H9 (cell line): ENCODE measurements around the gene MSN. TPM values are rescaled to one million over a fixed set of nuclear protein-coding genes. Genes with fewer than 3 reads are reported as not detected.

Experiments used
- DNase-seq: peaks from one replicate; pipeline ENCODE4 v3.0.0-alpha.2; 2017
- H2AFZ ChIP-seq: one replicate; pipeline ENCODE4 v1.6.1; 2013; ENCODE audit warnings: mild to moderate bottlenecking, low read length, control low read depth, moderate library complexity
- H2AK5ac ChIP-seq: 2 replicates; pipeline ENCODE4 v1.6.1; 2013; ENCODE audit warnings: low read length, control low read depth, mixed read lengths; ENCODE audit not compliant: insufficient read length
- H2BK120ac ChIP-seq: one replicate; pipeline ENCODE4 v1.6.1; 2013; ENCODE audit warnings: low read depth, mild to moderate bottlenecking, low read length, control low read depth, inconsistent platforms; ENCODE audit not compliant: poor library complexity, severe bottlenecking
- H2BK12ac ChIP-seq: 2 replicates; pipeline ENCODE4 v1.6.1; 2013; ENCODE audit warnings: low read length, control low read depth, mixed read lengths, low read depth; ENCODE audit not compliant: insufficient read length
- H2BK15ac ChIP-seq: 2 replicates; pipeline ENCODE4 v1.6.1; 2013; ENCODE audit warnings: low read depth, low read length, control low read depth
- H2BK20ac ChIP-seq: one replicate; pipeline ENCODE4 v1.6.1; 2013; ENCODE audit warnings: low read depth, mild to moderate bottlenecking, low read length, control low read depth, inconsistent platforms; ENCODE audit not compliant: poor library complexity, severe bottlenecking
- H2BK5ac ChIP-seq: 2 replicates; pipeline ENCODE4 v1.6.1; 2013; ENCODE audit warnings: low read length, control low read depth, mixed read lengths; ENCODE audit not compliant: insufficient read length
- H3K14ac ChIP-seq: 2 replicates; pipeline ENCODE4 v1.6.1; 2013; ENCODE audit warnings: low read length, control low read depth; ENCODE audit not compliant: insufficient read depth
- H3K18ac ChIP-seq: 2 replicates; pipeline ENCODE4 v1.6.1; 2013; ENCODE audit warnings: low read depth, mild to moderate bottlenecking, mixed read lengths, low read length, control low read depth; ENCODE audit not compliant: insufficient read length
- H3K23ac ChIP-seq: 2 replicates; pipeline ENCODE4 v1.6.1; 2013; ENCODE audit warnings: low read length, control low read depth, mixed read lengths, low read depth; ENCODE audit not compliant: insufficient read length
- H3K23me2 ChIP-seq: 2 replicates; pipeline ENCODE4 v1.6.1; 2013; ENCODE audit warnings: low read depth, mild to moderate bottlenecking, mixed read lengths, low read length, control low read depth; ENCODE audit not compliant: insufficient read length, poor library complexity, severe bottlenecking
- H3K27ac ChIP-seq: 2 replicates; pipeline ENCODE4 v1.5.1; 2013; ENCODE audit warnings: low read length, control low read depth, mixed read lengths, low read depth; ENCODE audit not compliant: insufficient read length
- H3K27me3 ChIP-seq: 2 replicates; pipeline ENCODE4 v1.6.1; 2013; ENCODE audit warnings: low read length, control low read depth, inconsistent platforms; ENCODE audit not compliant: insufficient read depth
- H3K4ac ChIP-seq: 2 replicates; pipeline ENCODE4 v1.6.1; 2013; ENCODE audit warnings: low read depth, mild to moderate bottlenecking, control low read depth, inconsistent platforms, low read length, moderate library complexity
- H3K4me1 ChIP-seq: 2 replicates; pipeline ENCODE4 v1.6.1; 2013; ENCODE audit warnings: low read length, control low read depth, inconsistent platforms; ENCODE audit not compliant: insufficient read depth
- H3K4me2 ChIP-seq: 2 replicates; pipeline ENCODE4 v1.6.1; 2013; ENCODE audit warnings: low read length, control low read depth, mixed read lengths; ENCODE audit not compliant: insufficient read length, insufficient read depth
- H3K56ac ChIP-seq: 2 replicates; pipeline ENCODE4 v1.6.1; 2013; ENCODE audit warnings: low read depth, mild to moderate bottlenecking, mixed read lengths, low read length, control low read depth; ENCODE audit not compliant: insufficient read length
- H3K79me1 ChIP-seq: 2 replicates; pipeline ENCODE4 v1.6.1; 2013; ENCODE audit warnings: low read depth, mild to moderate bottlenecking, moderate library complexity, low read length, control low read depth, inconsistent platforms; ENCODE audit not compliant: insufficient read depth, poor library complexity, severe bottlenecking
- H3K79me2 ChIP-seq: 2 replicates; pipeline ENCODE4 v1.6.1; 2013; ENCODE audit warnings: low read length, control low read depth, inconsistent platforms; ENCODE audit not compliant: insufficient read depth
- H3K9ac ChIP-seq: 2 replicates; pipeline ENCODE4 v1.6.1; 2013; ENCODE audit warnings: low read length, control low read depth, mixed read lengths; ENCODE audit not compliant: insufficient read length; ENCODE audit errors: extremely low read depth
- H3K9me3 ChIP-seq: one replicate; pipeline ENCODE4 v1.6.1; 2013; ENCODE audit warnings: low read depth, low read length, inconsistent platforms; ENCODE audit not compliant: control insufficient read depth
- H3T11ph ChIP-seq: one replicate; pipeline ENCODE4 v1.6.1; 2013; ENCODE audit warnings: mild to moderate bottlenecking, low read length, control low read depth, inconsistent platforms
- H4K20me1 ChIP-seq: one replicate; pipeline ENCODE4 v1.6.1; 2013; ENCODE audit not compliant: control insufficient read depth, insufficient read length, insufficient read depth
- H4K5ac ChIP-seq: 2 replicates; pipeline ENCODE4 v1.6.1; 2013; ENCODE audit warnings: low read depth, mild to moderate bottlenecking, mixed read lengths, low read length, control low read depth; ENCODE audit not compliant: insufficient read length
- H4K8ac ChIP-seq: replicated peaks from 2 replicates; pipeline ENCODE4 v1.6.1; 2013; ENCODE audit warnings: low read length, control low read depth, mixed read lengths, low read depth; ENCODE audit not compliant: insufficient read length
- H4K91ac ChIP-seq: 2 replicates; pipeline ENCODE4 v1.6.1; 2013; ENCODE audit warnings: low read depth, mild to moderate bottlenecking, moderate library complexity, mixed read lengths, low read length, control low read depth; ENCODE audit not compliant: insufficient read length
- H3K27ac Mint-ChIP-seq, 3 experiments: 2 replicates in 2 of 3; 3 replicates in 1 of 3; pipeline ENCODE4 v1.8.0; 2020 to 2021; ENCODE audit warnings: mixed read lengths in 3 of 3, mild to moderate bottlenecking in 1 of 3, moderate library complexity in 1 of 3
- H3K27me3 Mint-ChIP-seq: 2 replicates; pipeline ENCODE4 v1.8.0; 2021; ENCODE audit warnings: low read depth, mild to moderate bottlenecking, moderate library complexity, mixed read lengths
- H3K36me3 Mint-ChIP-seq, 3 experiments: 2 replicates in 2 of 3; 3 replicates in 1 of 3; pipeline ENCODE4 v1.8.0; 2020 to 2021; ENCODE audit warnings: low read depth in 3 of 3, mixed read lengths in 3 of 3; ENCODE audit not compliant: insufficient read depth in 1 of 3
- H3K4me1 Mint-ChIP-seq, 2 experiments: 2 replicates each; pipeline ENCODE4 v1.8.0; 2020; ENCODE audit warnings: mixed read lengths in 2 of 2
- H3K4me3 Mint-ChIP-seq, 2 experiments: 2 replicates in 1 of 2; 3 replicates in 1 of 2; pipeline ENCODE4 v1.8.0; 2020 to 2021; ENCODE audit warnings: mild to moderate bottlenecking in 2 of 2, mixed read lengths in 2 of 2, moderate library complexity in 1 of 2
- H3K9me3 Mint-ChIP-seq, 2 experiments: 2 replicates in 1 of 2; 3 replicates in 1 of 2; pipeline ENCODE4 v1.8.0; 2020; ENCODE audit warnings: mild to moderate bottlenecking in 2 of 2, mixed read lengths in 2 of 2, moderate library complexity in 1 of 2
- CTCF ChIP-seq: fragments of 200-600 bp; sonication (generic); conservative IDR thresholded peaks from 3 replicates; pipeline ENCODE4 v1.8.0; 2021; ENCODE audit warnings: antibody characterized with exemption, mild to moderate bottlenecking
- WGBS: extraction: QIAGEN DNeasy Blood & Tissue Kit; methylation state at CpG from one replicate; pipeline ENCODE4 v1.1.7; 2013; ENCODE audit warnings: missing lambda C conversion rate, low lambda C conversion rate, mixed read lengths; ENCODE audit not compliant: insufficient read length; ENCODE audit errors: extremely low coverage; 5-methylcytosine and 5-hydroxymethylcytosine counted together
- total RNA-seq: library from RNA; stranded (reverse); gene quantifications from 2 replicates; pipeline ENCODE4 v1.2.1, GENCODE V29; 2021

Gene MSN
- total RNA-seq, 1 experiment from 2014 or later, result 126 TPM

- Histone ChIP-seq H3K23me2 (no peaks in the 10 kb centered on the region), H3K4ac (no peak overlapping the region), H2BK20ac (no peak overlapping the region), H2BK15ac (no peak overlapping the region), H3K79me2 (peaks cover 30% of the 10 kb centered on the region; the same call in 1 of the 2 replicates), H4K8ac (no peak overlapping the region), H3K27ac (no peak overlapping the region), H3K23ac (no peak overlapping the region), H3K9me3 (peaks cover 25% of the 10 kb centered on the region), H2AFZ (no peak overlapping the region), H3K4me1 (0 out of 2 replicates have a peak, but pooled peaks cover 3% of the 10 kb centered on the region), H3K18ac (no peak overlapping the region), H3K56ac (no peak overlapping the region), H2BK12ac (no peak overlapping the region), H2BK5ac (no peak overlapping the region), H3K4me2 (no peak overlapping the region), H3K14ac (no peak overlapping the region), H2BK120ac (no peak overlapping the region), H3T11ph (no peak overlapping the region), H2AK5ac (no peak overlapping the region), H4K91ac (no peak overlapping the region), H4K20me1 (no peaks in the 10 kb centered on the region), H3K79me1 (no peaks in the 10 kb centered on the region), H3K27me3 (no peaks in the 10 kb centered on the region), H3K9ac (no peak overlapping the region), H4K5ac (no peak overlapping the region)
- Mint-ChIP-seq H3K4me1 (peaks cover 16% of the 10 kb centered on the region in 2 experiments), H3K27ac (no peak overlapping the region; a peak in 1 of 7 replicates), H3K27me3 (no peaks in the 10 kb centered on the region), H3K9me3 (peaks cover 62 to 75% of the 10 kb centered on the region in 2 experiments), H3K4me3 (no peak overlapping the region), H3K36me3 (peaks cover 0 to 24% (median 15%) of the 10 kb centered on the region in 3 experiments; a peak in 5 of 7 replicates)
- WGBS, result no CpG with 5 or more reads among the region's 2 CpGs
- TF ChIP-seq CTCF, result no peak
- no peak for DNase-seq
Observed at GRCh38 chrX:65673857-65674203, 6.4 kb downstream of the MSN start.
